Measurements from ENCODE around the gene BRAF. TPM values are rescaled to one million over a fixed set of nuclear protein-coding genes. Genes with fewer than 3 reads are reported as not detected.
"Not testable (repeated sequence)": the region's sequence is repeated elsewhere in the genome, so short reads cannot be mapped to it uniquely, and the experiment has no call there.

BRAF gene
- total RNA-seq, 1 donor from 2014 or later, result 11.3 TPM

- no peaks in the 10 kb centered on the region for H3K36me3 ChIP-seq (ENCODE audit: control insufficient read depth, insufficient read depth, low read length)
- FAIRE-seq, result no peak
These were observed 172.2 kb downstream of the BRAF start for GRCh38 chr7:140752533-140752932.

GRCh38 chr7:140746751-140747150 lies 178.0 kb downstream of the BRAF start:
- Histone ChIP-seq H3K27me3 (ENCODE audit: control insufficient read depth, insufficient read depth, low read length) (no peaks in the 10 kb centered on the region), H3K36me3 (ENCODE audit: control insufficient read depth, insufficient read depth, low read length) (no peaks in the 10 kb centered on the region), H3K4me3 (ENCODE audit: low read depth, low read length) (no peak overlapping the region)
- DNase-seq (ENCODE audit: low read depth), result no peak
- FAIRE-seq, result no peak
- TF ChIP-seq, protein P1, sequence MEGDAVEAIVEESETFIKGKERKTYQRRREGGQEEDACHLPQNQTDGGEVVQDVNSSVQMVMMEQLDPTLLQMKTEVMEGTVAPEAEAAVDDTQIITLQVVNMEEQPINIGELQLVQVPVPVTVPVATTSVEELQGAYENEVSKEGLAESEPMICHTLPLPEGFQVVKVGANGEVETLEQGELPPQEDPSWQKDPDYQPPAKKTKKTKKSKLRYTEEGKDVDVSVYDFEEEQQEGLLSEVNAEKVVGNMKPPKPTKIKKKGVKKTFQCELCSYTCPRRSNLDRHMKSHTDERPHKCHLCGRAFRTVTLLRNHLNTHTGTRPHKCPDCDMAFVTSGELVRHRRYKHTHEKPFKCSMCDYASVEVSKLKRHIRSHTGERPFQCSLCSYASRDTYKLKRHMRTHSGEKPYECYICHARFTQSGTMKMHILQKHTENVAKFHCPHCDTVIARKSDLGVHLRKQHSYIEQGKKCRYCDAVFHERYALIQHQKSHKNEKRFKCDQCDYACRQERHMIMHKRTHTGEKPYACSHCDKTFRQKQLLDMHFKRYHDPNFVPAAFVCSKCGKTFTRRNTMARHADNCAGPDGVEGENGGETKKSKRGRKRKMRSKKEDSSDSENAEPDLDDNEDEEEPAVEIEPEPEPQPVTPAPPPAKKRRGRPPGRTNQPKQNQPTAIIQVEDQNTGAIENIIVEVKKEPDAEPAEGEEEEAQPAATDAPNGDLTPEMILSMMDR (IDR thresholded peaks at IDR 0.05; ENCODE audit: insufficient read depth, low read length, severe bottlenecking), result no peak

More at GRCh38 chr7:140752533-140752932, 172.2 kb downstream of the BRAF start:
- TF ChIP-seq, protein P1 (IDR thresholded peaks at IDR 0.05; ENCODE audit: insufficient read depth, low read length, severe bottlenecking), result no peak
- no peaks in the 10 kb centered on the region for H3K27me3 ChIP-seq (ENCODE audit: control insufficient read depth, insufficient read depth, low read length)
- DNase-seq (ENCODE audit: low read depth), result no peak
- H3K4me3 ChIP-seq (ENCODE audit: low read depth, low read length), result no peak overlapping the region

DNA sequence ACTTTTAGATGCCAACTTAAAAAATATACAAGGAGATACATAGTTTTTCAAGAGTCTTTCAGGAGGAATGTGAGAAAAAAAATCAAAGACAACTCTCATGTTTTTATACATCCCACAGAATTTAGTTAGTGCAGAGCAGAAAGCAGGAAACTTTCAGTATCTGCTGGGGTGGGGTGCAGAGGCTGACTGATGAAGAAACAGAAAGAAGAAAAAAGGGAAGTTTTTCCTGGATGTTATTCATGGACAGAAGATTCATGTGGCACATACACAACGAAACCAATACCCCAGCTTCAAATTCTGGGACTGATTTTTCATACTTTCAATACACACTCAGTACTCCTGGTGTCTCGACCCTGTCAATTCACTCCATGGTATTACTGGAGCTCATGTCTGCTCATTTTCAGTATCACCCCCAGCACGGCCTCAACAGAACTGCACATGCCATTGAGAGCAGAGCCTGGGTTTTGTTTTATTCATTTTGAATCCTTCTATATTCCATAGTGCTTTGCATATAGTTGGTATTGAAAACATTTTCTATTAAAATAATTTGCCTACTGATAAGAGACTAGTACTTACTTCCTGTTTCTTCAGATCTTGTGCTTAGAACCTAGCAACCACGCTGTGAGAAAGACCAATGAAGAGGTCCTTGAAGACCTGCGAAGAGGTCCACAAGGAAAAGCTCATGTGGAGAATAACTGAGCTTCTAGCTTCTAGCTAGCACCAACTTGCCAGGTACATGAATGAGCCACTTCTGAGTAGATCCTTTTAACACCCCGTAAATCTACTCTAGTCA lies 179.3 kb downstream of the BRAF start:
- TF ChIP-seq, protein P1 (IDR thresholded peaks at IDR 0.05; ENCODE audit: insufficient read depth, low read length, severe bottlenecking), result no peak
- no peaks in the 10 kb centered on the region for H3K27me3 ChIP-seq (ENCODE audit: control insufficient read depth, insufficient read depth, low read length)
- DNase-seq (ENCODE audit: low read depth) (no peak), FAIRE-seq (no peak)
- H3K4me3 ChIP-seq (ENCODE audit: low read depth, low read length), result no peak overlapping the region
- H3K36me3 ChIP-seq (ENCODE audit: control insufficient read depth, insufficient read depth, low read length), result no peaks in the 10 kb centered on the region

- no peak overlapping the region for H3K4me3 ChIP-seq (ENCODE audit: low read depth, low read length)
- TF ChIP-seq, protein P1 (IDR thresholded peaks at IDR 0.05; ENCODE audit: insufficient read depth, low read length, severe bottlenecking), result no peak
- FAIRE-seq, result no peak
- no peaks in the 10 kb centered on the region for H3K27me3 ChIP-seq (ENCODE audit: control insufficient read depth, insufficient read depth, low read length)
- no peak for DNase-seq (ENCODE audit: low read depth)
- H3K36me3 ChIP-seq (ENCODE audit: control insufficient read depth, insufficient read depth, low read length), result no peaks in the 10 kb centered on the region
These were observed 180.7 kb downstream of the BRAF start for GRCh38 chr7:140744005-140744404.

DNA sequence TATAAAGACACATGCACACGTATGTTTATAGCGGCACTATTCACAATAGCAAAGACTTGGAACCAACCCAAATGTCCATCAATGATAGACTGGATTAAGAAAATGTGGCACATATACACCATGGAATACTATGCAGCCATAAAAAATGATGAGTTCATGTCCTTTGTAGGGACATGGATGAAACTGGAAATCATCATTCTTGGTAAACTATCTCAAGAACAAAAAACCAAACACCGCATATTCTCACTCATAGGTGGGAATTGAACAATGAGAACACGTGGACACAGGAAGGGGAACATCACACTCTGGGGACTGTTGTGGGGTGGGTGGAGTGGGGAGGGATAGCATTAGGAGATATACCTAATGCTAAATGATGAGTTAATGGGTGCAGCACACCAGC lies 181.5 kb downstream of the BRAF start:
- H3K27me3 ChIP-seq (ENCODE audit: control insufficient read depth, insufficient read depth, low read length); H3K36me3 ChIP-seq (ENCODE audit: control insufficient read depth, insufficient read depth, low read length); DNase-seq (ENCODE audit: low read depth); FAIRE-seq; H3K4me3 ChIP-seq (ENCODE audit: low read depth, low read length): not testable (repeated sequence)

DNA sequence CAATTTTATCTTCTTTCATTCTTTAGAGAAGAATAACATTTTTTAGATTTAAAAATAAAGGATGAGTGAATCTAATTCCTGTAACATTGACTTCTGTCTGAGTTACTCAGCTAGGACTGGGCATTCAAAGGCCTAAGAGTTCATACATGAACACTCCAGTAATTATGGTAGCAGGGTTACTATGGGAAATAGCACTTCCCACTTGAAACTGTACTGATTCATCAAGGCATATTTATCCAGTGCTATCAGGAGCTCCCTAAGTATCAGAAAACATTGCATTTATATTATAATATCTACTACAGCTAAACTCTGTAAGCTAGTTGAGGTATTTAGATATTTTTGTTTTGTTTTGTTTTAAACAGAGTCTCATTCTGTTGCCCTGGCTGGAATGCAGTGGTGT lies 186.4 kb downstream of the BRAF start:
- no peaks in the 10 kb centered on the region for H3K27me3 ChIP-seq (ENCODE audit: control insufficient read depth, insufficient read depth, low read length)
- H3K36me3 ChIP-seq (ENCODE audit: control insufficient read depth, insufficient read depth, low read length), result no peaks in the 10 kb centered on the region
- TF ChIP-seq, protein P1 (IDR thresholded peaks at IDR 0.05; ENCODE audit: insufficient read depth, low read length, severe bottlenecking), result no peak
- FAIRE-seq (no peak), DNase-seq (ENCODE audit: low read depth) (no peak)
- H3K4me3 ChIP-seq (ENCODE audit: low read depth, low read length), result no peak overlapping the region
